IPS-20b (cell line): ENCODE results near the gene RARRES1.

Experiments
- H3K27ac ChIP-seq: one replicate; pipeline ENCODE4 v1.5.1; 2013; ENCODE audit warnings: low read length
- H3K27me3 ChIP-seq: 2 replicates; pipeline ENCODE4 v1.6.1; 2013; ENCODE audit warnings: mild to moderate bottlenecking, low read length, inconsistent platforms; ENCODE audit not compliant: insufficient read depth
- H3K36me3 ChIP-seq: 2 replicates; pipeline ENCODE4 v1.6.1; 2013; ENCODE audit warnings: low read depth, mild to moderate bottlenecking, inconsistent platforms, low read length, moderate library complexity; ENCODE audit not compliant: insufficient read depth
- H3K4me1 ChIP-seq: 2 replicates; pipeline ENCODE4 v1.6.1; 2013; ENCODE audit warnings: mild to moderate bottlenecking, control low read depth, inconsistent platforms, low read length, moderate library complexity; ENCODE audit not compliant: insufficient read depth
- H3K4me3 ChIP-seq: 2 replicates; pipeline ENCODE4 v1.5.1; 2013; ENCODE audit warnings: mild to moderate bottlenecking, low read length, inconsistent platforms
- H3K9ac ChIP-seq: 2 replicates; pipeline ENCODE4 v1.6.1; 2013; ENCODE audit warnings: low read depth, mild to moderate bottlenecking, inconsistent platforms, low read length, moderate library complexity
- H3K9me3 ChIP-seq: 2 replicates; pipeline ENCODE4 v1.6.1; 2013; ENCODE audit warnings: mild to moderate bottlenecking, low read depth, low read length, inconsistent platforms; ENCODE audit not compliant: insufficient read depth

The RARRES1 gene

DNA sequence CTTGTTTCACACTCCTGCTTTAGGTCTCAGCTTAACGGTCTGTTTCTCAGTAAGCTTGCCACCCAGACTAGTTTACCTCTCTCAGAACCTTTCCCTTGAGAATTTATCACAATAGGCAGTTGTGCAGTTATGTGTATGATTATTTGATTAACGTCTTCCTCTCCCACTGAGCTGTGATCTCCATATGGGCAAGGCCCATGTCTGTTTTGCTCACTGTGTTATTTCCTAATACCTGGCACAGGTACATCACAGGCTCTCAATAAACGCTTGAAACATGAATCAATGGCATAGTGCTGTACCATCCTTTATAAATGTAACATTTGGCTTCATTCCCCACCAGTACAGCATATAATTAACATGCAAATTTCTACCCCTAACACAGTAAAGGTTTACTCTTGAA, 29.1 kb upstream of the RARRES1 start:
- H3K9ac ChIP-seq, result no peak overlapping the region
- H3K27ac ChIP-seq, result no peak overlapping the region
- H3K36me3 ChIP-seq, result no peaks in the 10 kb centered on the region
- no peaks in the 10 kb centered on the region for H3K9me3 ChIP-seq
- no peak overlapping the region for H3K4me3 ChIP-seq
- no peaks in the 10 kb centered on the region for H3K27me3 ChIP-seq
- H3K4me1 ChIP-seq, result no peaks in the 10 kb centered on the region

DNA sequence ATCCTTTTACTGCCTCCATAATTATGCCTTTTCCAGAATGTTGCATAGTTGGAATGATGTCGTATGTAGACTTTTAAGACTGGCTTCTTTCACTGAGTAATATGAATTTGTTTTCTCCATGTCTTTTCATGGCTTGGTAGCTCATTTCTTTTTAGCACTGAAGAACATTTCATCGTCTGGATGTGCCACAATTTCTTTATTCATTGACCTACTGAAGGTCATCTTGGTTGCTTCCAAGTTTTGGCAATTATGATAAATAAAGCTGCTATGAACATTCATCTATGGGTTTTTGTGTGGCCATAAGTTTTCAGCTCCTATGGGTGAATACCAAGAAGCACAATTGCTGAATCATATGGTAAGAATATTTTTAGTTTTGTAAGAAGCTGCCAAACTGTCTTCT, 23.2 kb upstream of the RARRES1 start:
- no peaks in the 10 kb centered on the region for H3K36me3 ChIP-seq
- no peak overlapping the region for H3K27ac ChIP-seq
- no peaks in the 10 kb centered on the region for H3K4me1 ChIP-seq
- H3K9ac ChIP-seq, result no peak overlapping the region
- no peak overlapping the region for H3K4me3 ChIP-seq
- H3K27me3 ChIP-seq, result no peaks in the 10 kb centered on the region
- H3K9me3 ChIP-seq, result no peaks in the 10 kb centered on the region

DNA sequence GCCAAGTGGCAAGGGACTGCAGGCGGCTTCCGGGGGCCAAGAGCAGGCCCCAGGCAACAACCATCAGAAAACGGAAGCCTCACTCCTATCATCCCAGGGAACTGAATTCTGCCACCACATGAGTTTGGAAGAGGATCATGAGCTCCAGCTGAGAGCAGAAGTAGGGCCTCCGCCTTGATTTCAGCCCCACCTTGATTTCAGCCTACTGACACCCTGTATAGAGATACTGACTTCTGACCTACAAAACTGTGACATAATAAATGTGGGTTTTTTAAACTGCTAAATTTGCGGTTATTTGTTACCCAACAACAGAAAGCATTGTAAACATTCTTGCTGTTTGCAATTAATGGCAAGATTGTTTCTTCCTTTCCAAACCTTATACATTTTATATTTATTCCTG, 21.6 kb upstream of the RARRES1 start:
- Histone ChIP-seq H3K27me3 (no peaks in the 10 kb centered on the region), H3K27ac (no peak overlapping the region), H3K4me3 (no peak overlapping the region), H3K36me3 (no peaks in the 10 kb centered on the region), H3K4me1 (no peaks in the 10 kb centered on the region), H3K9me3 (no peaks in the 10 kb centered on the region), H3K9ac (no peak overlapping the region)

DNA sequence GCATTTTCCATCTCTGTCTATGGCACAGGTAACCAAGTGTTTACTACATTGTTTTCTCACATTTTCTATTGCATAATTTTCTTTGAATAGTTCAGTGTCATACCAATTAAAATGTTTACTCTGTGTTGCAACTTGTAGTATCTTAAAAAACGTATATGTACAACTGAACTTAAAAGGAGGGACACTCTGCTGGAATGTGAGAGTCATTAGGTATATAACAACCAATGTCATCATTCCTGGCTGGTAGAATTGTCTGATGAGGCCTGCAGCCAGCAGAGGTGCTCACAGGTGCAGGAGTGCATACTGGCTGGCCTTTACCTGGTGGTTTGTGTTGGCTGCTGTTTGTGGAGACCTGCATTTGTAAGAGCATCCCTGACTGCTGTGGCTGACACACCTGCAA, 19.1 kb upstream of the RARRES1 start:
- Histone ChIP-seq H3K27me3 (no peaks in the 10 kb centered on the region), H3K4me3 (no peak overlapping the region), H3K9ac (no peak overlapping the region), H3K9me3 (no peaks in the 10 kb centered on the region), H3K27ac (no peak overlapping the region), H3K36me3 (no peaks in the 10 kb centered on the region), H3K4me1 (no peaks in the 10 kb centered on the region)

DNA sequence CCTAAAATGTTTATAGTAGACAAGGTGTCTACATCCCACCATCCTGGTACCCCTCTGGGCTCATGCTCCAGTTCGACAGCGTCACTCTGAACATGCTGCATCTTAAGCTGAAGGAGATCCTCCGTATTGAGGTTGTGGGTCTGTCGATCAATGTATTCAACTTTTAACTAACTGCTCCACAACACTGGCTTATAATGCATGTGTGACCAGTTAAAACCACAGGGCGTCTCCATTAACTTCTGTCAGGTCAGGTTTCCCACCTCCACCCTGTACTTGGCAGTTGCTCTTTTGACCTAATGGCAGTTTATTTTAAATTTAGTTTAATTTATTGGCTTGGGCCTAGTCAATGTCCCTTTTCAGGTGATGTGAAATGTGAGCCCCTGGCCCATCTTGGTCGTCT, 17.8 kb upstream of the RARRES1 start:
- Histone ChIP-seq H3K4me1 (no peaks in the 10 kb centered on the region), H3K27ac (no peak overlapping the region), H3K9ac (no peak overlapping the region), H3K9me3 (no peaks in the 10 kb centered on the region), H3K4me3 (no peak overlapping the region), H3K27me3 (no peaks in the 10 kb centered on the region), H3K36me3 (no peaks in the 10 kb centered on the region)

DNA sequence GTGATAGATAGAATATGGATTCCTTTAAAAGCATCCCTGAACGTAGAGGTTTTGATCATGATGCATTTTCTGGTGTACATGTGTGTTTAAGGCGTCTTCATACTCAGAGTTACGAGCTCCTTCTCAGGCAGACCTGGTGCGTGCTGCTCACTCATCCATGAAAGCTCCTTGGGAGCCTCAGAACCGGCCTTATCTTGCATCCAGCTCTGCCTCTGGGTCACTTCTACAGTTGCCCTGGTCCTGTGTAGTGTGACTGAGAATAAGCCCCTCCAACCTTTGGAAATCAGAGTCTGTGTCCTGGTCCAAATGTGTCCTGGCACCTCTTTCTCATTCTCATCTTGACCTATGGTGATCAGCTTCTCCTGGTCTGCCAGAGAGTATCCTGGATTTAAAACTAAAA, 17.3 kb upstream of the RARRES1 start:
- H3K27me3 ChIP-seq, result no peaks in the 10 kb centered on the region
- H3K27ac ChIP-seq, result no peak overlapping the region
- no peak overlapping the region for H3K9ac ChIP-seq
- no peaks in the 10 kb centered on the region for H3K4me1 ChIP-seq
- H3K9me3 ChIP-seq, result no peaks in the 10 kb centered on the region
- H3K4me3 ChIP-seq, result no peak overlapping the region
- H3K36me3 ChIP-seq, result no peaks in the 10 kb centered on the region

DNA sequence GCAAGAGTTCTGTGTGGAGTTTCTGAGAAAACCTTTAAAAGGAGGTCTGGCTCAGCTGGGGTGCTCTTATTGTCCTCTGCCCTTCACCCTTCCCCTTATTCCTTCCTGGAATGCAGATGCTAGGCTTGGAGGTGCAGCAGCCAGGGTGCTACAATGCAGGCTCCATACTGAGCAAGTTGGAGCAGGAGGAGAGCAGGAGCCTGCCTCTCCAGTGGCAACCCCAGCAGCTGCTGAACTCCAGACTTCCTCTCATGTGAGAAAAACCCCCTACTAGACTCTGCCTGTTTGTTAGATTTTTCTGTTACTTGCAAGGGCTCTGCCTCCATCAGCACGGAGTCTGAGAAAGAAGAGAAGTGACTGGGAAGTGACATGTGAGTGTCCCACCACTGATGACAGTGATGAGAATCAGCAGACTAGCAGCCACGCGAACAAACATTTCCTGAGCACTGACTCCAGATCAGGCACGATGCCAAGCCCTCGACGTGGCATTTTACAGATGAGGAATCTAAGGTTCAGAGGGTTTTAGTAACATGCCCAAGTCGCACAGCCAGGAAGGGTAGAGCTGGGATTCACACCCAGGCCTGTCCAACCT, 16.1 kb upstream of the RARRES1 start:
- no peaks in the 10 kb centered on the region for H3K27me3 ChIP-seq
- H3K36me3 ChIP-seq, result no peaks in the 10 kb centered on the region
- H3K4me3 ChIP-seq, result no peak overlapping the region
- H3K4me1 ChIP-seq, result no peaks in the 10 kb centered on the region
- H3K9me3 ChIP-seq, result no peaks in the 10 kb centered on the region
- H3K9ac ChIP-seq, result no peak overlapping the region
- H3K27ac ChIP-seq, result no peak overlapping the region

DNA sequence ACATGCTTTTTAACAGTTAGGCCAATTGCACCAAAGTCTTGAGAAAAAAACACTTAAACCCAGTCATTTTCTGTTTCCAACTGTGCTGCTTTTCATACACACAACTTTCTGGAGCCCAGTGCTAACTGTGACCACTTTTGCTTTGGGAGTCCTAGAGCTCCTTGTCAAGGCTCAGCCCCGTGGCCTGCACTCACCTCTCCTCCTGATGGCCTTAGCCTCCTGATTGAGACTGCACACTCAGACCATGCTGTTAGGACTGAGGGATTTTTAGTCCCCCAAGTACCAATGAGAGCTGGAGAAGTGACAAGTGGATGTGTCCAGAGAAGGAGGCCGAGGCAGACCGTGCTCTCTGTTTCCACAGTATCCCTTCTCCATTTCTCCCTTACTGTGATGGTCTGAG, 15.2 kb upstream of the RARRES1 start:
- Histone ChIP-seq H3K4me3 (no peak overlapping the region), H3K27ac (no peak overlapping the region), H3K9ac (no peak overlapping the region), H3K36me3 (peaks cover 7% of the 10 kb centered on the region; the same call in 1 of the 2 replicates), H3K4me1 (no peaks in the 10 kb centered on the region), H3K9me3 (no peaks in the 10 kb centered on the region), H3K27me3 (no peaks in the 10 kb centered on the region)

DNA sequence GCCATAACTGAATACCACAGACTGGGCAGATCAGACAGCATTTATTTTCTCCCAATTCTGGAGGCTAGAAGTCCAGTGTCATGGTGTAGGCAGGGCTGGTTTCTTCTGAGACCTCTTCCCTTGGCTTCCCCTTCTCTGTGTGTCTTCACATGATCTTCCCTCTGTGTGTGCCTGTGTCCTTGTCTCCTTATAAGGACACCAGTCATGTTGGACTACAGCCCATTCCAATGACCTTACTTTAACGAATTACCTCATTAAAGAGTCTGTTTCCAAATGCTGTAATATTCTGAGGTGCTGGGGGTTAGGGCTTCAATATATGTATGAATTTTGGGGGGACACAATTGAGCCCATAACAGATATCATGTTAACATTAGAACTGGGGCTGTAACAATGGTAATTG, 13.3 kb upstream of the RARRES1 start:
- Histone ChIP-seq H3K9me3 (no peaks in the 10 kb centered on the region), H3K27ac (no peak overlapping the region), H3K9ac (no peak overlapping the region), H3K4me1 (no peaks in the 10 kb centered on the region), H3K36me3 (peaks cover 7% of the 10 kb centered on the region; the same call in 1 of the 2 replicates), H3K4me3 (no peak overlapping the region), H3K27me3 (no peaks in the 10 kb centered on the region)

DNA sequence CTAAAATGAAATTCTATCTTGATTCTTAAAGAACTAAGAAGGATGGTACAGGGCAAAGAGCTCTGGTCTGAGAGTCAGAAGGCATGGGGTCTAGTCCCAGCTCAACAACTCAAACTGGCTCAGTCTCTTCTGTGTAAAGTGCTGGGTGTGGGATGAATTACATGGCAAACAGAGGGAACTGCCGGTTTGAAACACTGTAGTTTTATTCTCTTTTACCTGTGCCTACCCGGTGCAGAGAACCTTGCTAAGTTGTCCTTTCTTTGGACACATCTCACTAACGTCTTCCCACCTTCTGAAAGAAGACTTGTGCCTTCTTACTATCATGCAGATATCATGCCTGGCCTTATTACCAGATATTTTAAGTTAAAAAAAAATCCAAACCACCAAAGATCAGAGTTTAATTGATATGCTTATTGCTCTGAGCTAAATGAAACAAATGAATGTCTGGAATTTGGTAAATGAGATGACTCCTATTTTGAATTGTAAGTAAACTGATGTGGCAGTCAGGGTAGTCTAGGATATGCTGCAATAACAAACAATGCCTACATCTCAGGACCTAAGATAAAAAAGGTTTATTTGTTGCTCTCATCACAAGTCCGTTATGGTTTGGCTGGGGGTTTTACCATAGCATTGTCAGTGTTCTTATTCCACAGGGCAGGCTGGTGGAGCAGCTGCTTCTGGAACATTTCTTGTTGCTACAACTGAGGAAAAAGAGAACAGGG, 12.5 kb upstream of the RARRES1 start:
- Histone ChIP-seq H3K9ac (no peak overlapping the region), H3K4me3 (no peak overlapping the region), H3K27me3 (no peaks in the 10 kb centered on the region), H3K9me3 (no peaks in the 10 kb centered on the region), H3K27ac (no peak overlapping the region), H3K36me3 (peaks cover 7% of the 10 kb centered on the region; the same call in 1 of the 2 replicates), H3K4me1 (no peaks in the 10 kb centered on the region)

DNA sequence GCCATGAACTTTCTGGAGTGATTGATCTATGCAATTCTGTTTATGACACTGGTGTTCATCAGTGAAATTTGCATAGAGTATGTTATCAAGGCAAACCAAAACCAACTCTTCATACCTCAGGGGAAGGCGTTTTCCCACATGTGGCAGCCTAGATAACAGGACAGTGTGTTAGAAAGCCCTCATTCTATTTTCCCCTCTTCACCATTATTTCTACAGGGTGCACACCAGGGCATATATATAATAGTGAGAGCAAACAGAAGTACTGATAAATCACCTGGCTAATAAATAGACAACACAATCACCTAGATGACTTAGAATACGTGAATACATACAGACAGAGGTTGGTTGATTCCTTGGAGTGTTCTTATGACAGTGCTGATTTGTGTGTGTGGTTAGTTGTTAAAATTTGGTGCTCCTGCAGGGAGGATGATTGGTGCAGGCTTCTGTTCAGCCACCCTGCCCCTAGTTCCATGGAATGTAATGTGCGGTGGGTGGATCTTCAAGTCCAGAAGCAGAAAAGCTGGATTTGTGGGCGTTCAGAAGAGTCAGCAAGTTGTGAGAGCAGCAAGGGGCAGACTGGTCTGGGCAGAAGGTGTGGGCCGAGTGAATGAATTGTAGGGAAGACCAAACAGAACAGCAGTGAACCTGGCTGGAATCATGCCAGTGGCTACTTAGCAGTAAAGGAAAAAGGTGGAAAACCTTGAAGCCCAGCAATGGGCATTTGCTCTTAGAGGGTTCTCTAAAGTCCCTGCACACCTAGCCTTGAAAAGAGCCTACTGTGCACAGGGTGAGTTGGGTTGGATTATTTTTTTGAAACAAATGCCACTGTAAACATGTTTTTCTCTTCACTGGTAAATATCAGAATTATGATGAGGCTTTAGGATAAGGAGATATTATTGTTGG, 11.7 kb upstream of the RARRES1 start:
- Histone ChIP-seq H3K4me3 (no peak overlapping the region), H3K9me3 (no peaks in the 10 kb centered on the region), H3K36me3 (peaks cover 7% of the 10 kb centered on the region; the same call in 1 of the 2 replicates), H3K4me1 (no peaks in the 10 kb centered on the region), H3K27ac (no peak overlapping the region), H3K9ac (no peak overlapping the region), H3K27me3 (no peaks in the 10 kb centered on the region)
